GM06990 (cell line): ENCODE data around the gene APOL1.
A peak's percentile ranks its signal among the peaks of the same experiment; 100 is the strongest.

ENCODE experiments used
- DNase-seq: peaks from one replicate; pipeline ENCODE4 v3.0.0-alpha.2; 2011; ENCODE audit not compliant: insufficient read length; ENCODE audit errors: extremely low read depth
- H3K27me3 ChIP-seq: replicated peaks from 2 replicates; pipeline ENCODE4 v1.6.0; 2011; ENCODE audit warnings: low read length; ENCODE audit not compliant: control insufficient read depth, insufficient read depth
- H3K36me3 ChIP-seq: 2 replicates; pipeline ENCODE4 v1.5.1; 2011; ENCODE audit warnings: low read length; ENCODE audit not compliant: control insufficient read depth, insufficient read depth
- H3K4me3 ChIP-seq: replicated peaks from 2 replicates; pipeline ENCODE4 v1.5.1; 2011; ENCODE audit warnings: low read depth, mild to moderate bottlenecking, control low read depth, low read length
- CTCF ChIP-seq: IDR thresholded peaks from 2 replicates; pipeline ENCODE4 v1.5.1; 2011; ENCODE audit warnings: low read length, control low read depth, mild to moderate bottlenecking, inconsistent platforms; ENCODE audit not compliant: insufficient read depth, poor library complexity, severe bottlenecking

The APOL1 gene

GRCh38 chr22:36213586-36213985, 39.3 kb upstream of the APOL1 start:
- no peak overlapping the region for H3K4me3 ChIP-seq
- H3K27me3 ChIP-seq: no peaks in the 10 kb centered on the region
- no peak for TF ChIP-seq CTCF
- H3K36me3 ChIP-seq: no peaks in the 10 kb centered on the region
- DNase-seq: no peak

GRCh38 chr22:36215981-36216380, 37.0 kb upstream of the APOL1 start:
- no peak for TF ChIP-seq CTCF
- H3K4me3 ChIP-seq: no peak overlapping the region
- H3K36me3 ChIP-seq: no peaks in the 10 kb centered on the region
- no peaks in the 10 kb centered on the region for H3K27me3 ChIP-seq
- DNase-seq: no peak

- no peaks in the 10 kb centered on the region for H3K36me3 ChIP-seq
- no peak for DNase-seq
- H3K27me3 ChIP-seq: no peaks in the 10 kb centered on the region
- TF ChIP-seq CTCF: no peak
- no peak overlapping the region for H3K4me3 ChIP-seq
Measured at GRCh38 chr22:36218648-36219193, 34.2 kb upstream of the APOL1 start.

- DNase-seq: no peak
- no peak for TF ChIP-seq CTCF
- Histone ChIP-seq H3K4me3 (no peak overlapping the region), H3K27me3 (no peaks in the 10 kb centered on the region), H3K36me3 (no peaks in the 10 kb centered on the region)
Measured at GRCh38 chr22:36220451-36220921, 32.4 kb upstream of the APOL1 start.

- Histone ChIP-seq H3K27me3 (no peaks in the 10 kb centered on the region), H3K4me3 (no peak overlapping the region), H3K36me3 (no peaks in the 10 kb centered on the region)
- peak; percentile 86 for TF ChIP-seq CTCF
- DNase-seq: no peak
Measured at GRCh38 chr22:36221799-36222751, 30.9 kb upstream of the APOL1 start.
